HUDEP-2 (cell line): Measurements from ENCODE around the gene POLR3K.
"Not testable (repeated sequence)": the region's sequence is repeated elsewhere in the genome, so short reads cannot be mapped to it uniquely, and the experiment has no call there.

Experiments
- DNase-seq, 76 experiments: peaks; one replicate each; lab custom pipeline; 2025; ENCODE audit not compliant: unreplicated experiment in 76 of 76; lab: John Stamatoyannopoulos, UW

The POLR3K gene

DNA sequence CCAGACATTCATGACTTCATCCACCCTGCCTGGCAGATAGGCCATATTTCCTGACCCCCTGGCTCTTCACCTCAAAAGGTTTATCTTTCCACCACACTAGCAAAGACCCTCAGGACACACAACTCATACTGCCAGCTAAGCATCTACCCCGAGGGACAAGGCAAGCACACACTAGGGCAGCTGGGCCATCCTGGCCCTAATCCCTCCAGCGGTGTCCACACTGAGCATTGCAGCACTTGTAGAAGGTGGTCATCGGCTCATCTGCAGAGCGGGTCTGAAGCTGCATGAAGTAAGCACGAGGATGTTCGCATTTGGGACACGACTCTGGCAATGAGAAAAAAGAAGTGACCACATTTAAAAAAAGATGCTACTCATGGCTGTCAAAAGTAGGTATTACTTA is 6.2 kb downstream of the POLR3K start:
- DNase-seq, result no peak

DNA sequence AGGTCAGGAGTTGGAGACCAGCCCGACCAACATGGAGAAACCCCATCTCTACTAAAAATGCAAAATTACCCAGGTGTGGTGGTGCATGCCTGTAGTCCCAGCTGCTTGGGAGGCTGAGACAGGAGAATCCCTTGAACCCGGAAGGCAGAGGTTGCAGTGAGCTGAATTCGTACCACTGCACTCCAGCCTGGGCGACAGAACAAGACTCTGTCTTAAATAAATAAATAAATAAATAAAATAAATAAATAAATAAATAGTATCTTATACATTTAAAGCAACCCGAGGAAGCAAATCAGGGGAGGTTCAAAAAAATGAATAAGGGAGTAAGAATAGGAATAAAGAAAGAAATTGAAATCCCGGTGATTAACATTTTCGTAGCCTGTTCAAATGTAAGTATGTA is 6.9 kb downstream of the POLR3K start:
- not testable (repeated sequence) for DNase-seq

DNA sequence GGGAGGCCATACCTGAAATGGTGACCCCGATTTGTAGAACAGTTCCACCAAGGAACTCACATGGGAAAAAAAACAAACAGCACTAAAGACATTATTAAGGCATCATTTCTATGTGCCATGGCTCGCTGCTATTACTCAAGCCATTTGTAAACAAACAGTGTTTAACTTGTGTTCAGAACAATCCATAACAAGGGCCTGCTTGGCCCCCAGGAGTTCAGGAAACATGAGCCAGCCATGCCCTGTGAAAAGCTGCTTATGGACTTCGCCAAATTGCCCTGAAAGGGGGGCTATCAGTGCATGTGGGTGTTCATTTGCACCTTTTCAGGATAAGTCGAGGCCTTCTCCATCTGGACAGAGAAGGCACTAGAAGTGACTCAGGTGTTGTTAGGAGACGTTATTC is 8.0 kb downstream of the POLR3K start:
- no peak for DNase-seq

DNA sequence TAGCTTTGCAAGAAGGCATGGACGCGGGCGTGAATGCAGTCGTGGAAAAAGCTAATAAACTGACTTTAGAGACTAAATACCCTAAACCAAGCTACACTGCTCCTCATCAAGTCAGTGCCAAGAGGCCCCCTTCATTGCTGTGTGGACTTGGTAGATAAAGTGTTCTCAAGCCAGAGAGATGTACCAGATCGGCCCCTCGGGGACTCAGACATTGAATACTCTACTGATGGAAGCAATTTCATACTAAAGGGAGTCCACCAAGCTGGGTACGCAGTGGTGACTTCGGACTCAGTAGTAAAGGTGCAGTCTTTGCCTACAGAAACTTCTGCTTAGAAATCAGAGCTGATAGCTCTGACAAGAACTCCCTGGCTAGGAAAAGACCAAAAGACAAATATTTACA is 8.8 kb downstream of the POLR3K start:
- no peak for DNase-seq

DNA sequence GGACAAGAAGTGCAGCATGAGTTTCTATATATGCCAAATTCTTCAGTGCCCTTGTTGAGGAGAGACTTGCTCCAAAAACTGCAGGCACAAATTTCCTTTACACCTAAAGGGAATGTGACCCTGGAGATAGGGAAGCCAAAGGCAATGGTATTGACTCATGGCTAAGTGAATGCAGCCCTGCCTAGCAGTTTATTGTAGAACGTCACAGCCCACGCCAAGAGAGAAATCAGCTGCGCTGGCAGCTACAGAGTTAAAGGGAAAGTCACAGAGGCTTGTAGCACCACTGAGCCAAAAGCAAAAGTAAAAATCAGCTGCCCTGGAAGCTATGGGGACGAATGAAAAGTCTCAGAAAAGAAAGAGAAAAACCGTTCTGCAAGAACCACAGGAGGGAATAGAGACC is 10.1 kb downstream of the POLR3K start:
- DNase-seq, result no peak

DNA sequence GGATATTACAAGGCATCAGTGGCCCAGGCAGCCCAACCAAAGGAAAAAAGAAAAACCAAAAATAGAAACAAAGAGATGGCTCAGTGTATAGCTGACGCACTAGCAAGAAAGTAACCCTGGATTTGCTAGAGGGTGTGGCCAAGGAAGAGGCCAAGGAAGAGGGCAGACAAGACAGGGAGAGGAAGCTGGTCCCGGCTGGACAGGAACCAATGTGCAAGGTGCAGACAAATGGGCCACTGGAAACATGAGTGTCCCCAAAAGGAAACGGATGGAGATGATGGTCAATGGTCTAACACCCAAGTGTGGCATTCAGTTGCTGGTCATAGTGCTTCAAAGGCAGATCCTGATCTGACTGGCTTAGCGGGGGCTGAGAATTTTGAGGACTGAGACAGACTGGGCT is 10.7 kb downstream of the POLR3K start:
- DNase-seq, result no peak

DNA sequence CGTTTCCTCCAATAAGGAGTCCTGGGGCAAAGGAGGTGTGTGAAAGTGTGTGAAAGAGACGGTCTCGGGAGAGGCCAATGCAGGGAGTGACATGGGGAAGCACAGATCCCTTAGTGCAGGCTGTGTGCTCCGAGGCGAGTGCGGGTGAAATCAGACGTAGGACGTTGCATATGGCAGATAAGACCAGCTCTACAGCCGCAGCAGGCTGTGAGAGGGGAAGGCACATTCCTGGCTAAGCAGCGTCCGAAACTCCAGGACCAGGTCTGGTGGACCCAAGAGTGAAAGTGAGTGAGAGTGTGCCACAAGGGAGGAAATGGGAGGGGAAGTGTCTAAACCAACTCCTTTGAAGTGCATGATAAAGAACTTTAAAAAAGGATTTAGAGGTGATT is 11.3 kb downstream of the POLR3K start:
- no peak for DNase-seq

DNA sequence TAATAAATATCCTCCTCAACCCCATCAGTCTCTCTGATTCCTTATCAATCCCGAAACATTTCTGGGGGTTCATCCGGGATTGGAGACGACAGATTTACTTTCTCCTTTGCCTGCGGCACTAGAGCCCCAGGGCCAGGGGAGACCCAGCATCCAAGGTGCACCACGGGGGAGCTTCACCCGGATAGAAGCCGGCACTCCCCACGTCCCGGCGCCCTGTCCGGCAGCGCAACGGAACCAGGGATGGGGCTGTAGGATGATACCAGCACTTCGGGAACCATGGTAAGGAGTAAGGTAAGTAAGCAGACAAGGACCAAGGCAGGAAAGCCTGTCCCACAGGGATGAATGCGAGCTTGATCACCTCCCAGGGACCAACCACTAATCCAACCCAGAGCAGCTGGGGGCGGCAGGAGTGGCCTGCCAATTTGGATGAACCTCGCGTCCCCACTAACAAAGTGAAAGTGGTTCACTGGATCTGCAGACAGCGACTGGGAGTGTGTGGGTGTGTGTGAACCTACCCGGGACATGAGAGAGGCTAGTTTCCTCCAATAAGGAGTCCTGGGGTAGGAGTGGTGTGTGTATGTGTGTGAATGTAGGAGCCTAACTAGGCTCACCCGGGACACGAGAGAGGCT is 11.9 kb downstream of the POLR3K start:
- no peak for DNase-seq

DNA sequence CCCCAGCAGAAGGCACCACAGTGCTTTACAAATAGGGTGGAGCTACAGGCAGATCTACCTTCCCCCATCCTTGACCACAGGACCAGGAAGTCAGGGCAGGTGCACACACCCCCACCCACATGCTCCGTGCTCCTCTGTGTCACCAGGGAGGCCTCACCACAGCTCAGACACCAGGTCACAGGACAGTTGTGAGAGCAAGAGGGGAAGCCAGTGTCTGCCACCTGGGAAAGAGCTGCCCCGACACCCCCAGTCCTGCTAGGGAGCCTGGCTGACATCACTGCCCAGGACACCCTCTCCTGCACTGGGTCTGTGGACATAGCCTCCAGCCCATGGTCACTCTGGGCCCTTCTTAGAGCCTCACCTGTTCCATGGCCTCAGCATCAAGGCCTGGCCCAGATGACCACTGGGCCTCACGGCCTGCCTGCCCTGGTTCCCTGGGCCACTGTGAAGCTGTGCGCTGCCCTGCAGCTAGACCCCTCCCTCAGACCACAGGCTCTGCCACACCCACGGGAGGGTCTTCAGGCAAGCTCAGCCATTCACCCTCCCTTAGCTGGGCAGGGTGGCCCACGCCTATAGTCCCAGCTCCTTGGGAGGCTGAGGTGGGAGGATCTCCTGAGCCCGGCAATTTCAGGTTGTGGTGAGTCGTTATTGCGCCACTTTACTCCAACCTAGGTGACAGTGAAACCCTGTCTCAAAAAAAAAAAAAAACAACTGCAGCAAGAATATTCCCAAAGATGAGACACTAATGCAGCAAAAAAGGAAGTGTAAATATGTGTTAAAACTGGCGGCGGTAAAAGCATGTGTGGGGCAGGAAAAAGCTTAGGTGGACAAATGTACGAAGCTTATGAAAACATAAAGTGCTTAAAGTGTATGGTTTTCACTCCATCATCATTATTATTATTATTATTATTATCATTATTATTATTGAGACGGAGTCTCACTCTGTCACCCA is 14.2 kb downstream of the POLR3K start:
- DNase-seq, result peak in 1 of 76 experiments; percentile 7

DNA sequence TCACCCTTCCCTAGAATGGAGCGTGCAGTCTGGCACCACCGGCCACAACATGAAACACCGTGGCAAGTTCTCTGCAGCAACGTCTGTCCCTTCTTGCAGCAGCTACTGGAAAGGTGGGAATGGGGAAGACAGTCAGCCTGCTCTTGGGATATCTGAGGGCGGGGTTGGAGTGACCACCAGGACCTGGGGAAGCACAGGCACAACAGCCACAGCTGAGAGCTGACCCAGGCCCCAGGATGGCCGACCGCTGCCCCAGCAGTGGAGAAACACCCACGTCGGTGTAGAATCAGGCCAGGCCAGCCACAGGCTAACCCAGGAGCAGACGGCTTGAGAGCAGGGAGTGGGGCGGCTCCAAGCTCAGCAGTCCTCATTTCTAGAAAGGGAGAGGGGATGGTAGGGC is 15.2 kb downstream of the POLR3K start:
- DNase-seq, result not testable (repeated sequence)

DNA sequence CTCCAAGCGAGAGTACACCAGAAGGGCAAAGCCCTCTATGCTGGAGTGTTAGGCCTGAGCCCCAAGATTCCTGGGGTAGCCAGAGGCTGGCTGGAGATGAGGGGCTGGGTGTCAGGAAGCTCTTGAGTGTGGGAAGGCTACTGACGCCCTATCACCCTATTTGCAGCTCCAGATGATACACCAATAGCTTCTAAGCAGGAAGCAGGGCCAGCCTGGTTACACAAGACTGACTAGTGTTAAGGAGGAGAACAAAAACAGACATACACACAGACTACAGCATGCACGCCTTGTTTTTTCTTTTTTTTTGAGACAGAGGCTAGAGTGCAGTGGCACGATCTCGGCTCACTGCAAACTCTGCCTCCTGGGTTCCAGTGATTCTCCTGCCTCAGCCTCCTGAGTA is 15.9 kb downstream of the POLR3K start:
- DNase-seq, result no peak

DNA sequence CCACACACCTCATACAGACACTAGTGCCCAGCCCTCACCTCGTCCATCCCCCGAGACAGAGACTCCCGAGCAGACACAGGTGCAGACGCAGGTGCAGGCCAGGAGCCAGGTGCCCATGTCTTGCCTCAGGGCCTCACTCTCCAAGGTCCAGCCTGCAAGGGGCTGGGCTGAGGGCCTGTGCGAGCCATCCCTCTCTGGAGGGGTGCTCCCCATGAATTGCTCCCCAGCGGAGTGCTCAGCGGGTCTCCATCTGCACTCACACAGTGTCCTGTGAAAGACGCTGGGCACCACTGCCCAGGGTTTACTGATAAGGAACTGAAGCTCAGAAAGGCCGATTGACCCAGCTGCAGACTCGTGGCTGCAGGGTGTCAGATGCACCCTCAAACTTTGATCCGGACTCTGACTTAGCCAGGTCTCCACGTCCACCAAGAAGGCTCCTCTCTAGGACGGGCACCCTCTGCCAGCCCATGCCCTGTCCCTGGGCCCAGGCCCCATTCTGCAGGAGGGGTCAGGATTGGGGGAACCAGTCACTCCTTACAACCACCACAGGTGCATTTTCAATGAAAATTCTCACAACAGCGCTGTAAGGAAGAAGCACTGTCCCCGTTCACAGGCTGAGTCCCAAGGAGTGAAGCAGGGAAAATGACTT is 16.9 kb downstream of the POLR3K start:
- no peak for DNase-seq

DNA sequence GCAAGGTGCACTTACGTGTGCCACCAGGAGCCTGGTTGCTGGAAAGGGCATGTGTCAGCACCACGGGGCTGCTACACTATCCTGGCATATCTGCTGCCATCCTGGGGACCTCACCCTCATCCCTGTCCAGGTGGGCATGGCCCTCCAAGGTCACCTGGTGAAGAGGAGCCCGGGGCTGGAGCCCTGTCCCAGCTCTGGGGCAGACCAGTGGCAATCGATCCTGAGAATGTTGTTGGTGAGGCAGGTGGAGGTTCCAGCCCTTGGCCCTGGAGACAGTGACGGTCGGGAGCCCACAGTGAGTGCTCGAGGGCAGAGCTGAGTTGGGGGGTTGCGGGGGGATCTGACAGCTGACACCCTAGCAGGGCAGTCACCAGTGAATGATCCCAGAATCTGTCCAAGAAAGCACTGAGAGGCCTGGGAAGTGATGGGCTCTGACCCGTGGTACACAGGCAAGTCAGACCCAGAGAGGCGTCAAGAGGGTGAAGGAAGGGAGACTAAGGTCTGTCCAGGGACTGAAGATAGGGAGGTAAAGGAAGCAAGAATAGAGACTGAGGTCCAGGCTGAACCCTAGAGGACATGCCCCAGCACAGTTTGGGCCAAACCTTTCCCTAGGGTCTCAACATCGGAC is 17.6 kb downstream of the POLR3K start:
- no peak for DNase-seq

DNA sequence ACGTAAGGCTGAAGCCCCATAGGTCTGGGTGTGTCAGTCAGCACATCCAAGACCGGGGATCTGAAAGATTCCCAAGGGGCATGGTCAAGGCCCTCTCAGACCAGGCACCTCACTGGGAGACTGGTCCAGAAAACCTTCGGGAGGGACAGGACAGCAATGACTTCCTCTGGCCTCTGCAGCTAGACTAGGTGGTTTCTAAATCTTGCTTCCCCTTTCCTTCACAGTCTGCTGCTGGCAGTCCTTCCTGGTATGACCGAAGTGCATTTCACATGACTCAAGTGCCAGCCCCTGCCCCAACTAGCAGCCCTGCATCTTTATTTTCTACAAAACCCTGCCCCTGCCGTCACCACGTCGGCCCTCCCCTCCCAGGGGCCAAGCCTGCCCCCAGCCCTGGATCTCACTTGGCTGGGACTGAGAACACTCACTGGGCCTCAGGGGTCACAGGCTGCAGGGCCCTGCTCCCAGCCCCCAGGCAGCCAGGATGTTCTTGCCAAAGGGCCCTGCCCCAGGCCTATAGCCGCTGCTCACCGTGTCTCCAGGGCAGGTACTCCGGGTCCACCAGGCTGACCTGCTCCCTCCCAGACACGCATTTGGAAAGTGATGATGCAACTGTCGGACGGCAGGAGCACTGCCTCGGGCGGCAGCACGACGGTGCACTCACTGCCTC is 18.3 kb downstream of the POLR3K start:
- DNase-seq, result no peak

DNA sequence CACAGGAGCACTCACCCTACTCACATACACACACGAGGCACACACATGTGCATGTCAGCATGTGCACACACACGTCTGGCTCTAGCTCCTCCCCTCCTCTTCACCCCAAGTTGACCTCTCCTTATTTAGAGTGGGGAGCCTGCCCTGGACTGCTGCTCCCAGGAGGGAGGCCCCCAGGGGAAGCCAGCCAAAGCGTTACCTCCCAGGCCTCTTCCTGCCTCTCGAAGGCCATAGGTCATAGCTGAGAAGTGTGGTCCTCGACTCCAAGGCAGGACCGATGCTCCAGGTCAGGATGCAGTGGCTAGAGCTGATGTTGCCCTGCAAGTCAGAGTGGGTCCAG is 18.8 kb downstream of the POLR3K start:
- no peak for DNase-seq

DNA sequence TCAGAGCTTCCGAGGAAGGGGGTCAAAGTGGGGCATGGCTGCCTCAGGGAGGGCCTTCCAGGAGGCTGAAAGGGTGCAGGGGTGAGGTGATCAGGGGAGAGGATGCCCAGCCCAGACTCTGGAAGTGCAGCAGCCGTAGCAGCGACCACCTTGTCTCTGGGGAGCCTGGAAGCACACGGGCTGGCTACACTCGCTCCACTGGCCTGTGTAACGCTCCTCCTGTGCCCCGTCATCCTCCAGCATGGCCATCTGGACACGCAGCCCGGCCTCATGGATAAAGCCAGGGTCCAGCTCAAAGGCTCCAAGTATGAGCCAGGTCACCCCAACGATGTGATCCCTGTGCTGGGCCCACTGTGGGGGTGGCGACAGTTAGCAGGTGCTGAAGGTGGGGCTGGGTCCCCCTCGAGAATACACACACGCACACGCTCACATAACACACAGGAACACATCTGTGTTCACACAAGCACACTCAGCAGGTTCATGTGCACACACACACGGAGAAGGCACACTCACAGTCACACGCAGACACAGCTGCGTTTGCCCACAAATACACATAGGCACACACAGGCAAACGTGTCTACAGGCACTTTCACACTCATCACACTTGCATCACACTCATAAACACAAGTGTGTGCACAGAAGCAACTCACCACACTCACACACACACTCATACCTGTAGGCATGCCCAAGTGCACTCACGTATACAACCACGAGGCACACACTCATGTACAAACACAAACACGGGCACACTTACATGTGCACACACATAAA is 19.3 kb downstream of the POLR3K start:
- DNase-seq, result no peak

DNA sequence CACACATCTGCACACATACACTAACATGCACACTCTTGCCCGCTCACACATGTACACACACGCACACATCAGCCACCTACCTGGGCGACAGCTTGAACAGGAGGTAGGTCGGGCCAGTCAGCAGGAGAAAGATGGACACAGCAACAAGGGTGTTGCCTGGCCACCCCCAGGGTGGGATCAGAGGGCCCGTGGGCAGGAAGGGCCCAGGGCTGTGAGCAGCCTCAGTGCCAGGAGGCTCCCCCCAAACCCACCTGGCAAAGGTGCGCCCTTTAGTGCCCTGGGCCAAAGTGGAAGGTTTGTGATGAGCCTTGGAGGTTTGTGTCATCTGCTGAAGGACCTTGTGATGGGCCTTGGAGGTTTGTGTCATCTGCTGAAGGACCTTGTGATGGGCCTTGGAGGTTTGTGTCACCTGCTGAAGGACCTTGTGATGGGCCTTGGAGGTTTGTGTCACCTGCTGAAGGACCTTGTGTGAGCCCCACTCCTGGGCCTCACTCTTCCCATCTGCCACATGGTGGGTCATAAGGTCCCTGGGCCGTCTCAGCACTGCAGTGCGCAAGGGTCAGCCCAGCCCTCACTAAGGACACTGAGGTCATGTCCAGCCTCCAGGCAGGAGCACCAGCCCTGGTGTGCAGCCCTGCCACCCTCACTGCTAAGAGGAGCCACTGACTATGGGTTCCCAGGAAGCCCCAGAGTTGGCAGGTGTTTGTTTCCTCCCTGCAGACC is 20.1 kb downstream of the POLR3K start:
- not testable (repeated sequence) for DNase-seq

DNA sequence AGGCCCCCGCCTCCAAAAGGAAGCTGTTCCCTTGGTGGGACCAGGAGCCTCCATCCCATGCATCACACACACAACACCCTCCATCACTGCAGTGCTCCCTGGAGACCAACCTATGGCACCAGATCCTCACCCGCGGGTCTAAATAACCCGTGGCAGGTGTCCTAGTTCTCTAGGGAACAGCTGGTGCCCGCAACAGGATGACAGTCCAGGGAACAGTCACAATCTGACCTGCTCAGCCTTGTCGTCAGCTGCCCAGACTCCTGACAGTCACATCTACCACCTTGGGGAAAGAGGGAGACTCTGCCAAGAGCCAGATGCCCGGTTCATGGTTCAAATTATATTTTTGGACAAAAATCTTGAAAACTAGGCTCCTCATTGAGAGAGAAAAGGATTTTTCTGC is 22.8 kb downstream of the POLR3K start:
- not testable (repeated sequence) for DNase-seq

DNA sequence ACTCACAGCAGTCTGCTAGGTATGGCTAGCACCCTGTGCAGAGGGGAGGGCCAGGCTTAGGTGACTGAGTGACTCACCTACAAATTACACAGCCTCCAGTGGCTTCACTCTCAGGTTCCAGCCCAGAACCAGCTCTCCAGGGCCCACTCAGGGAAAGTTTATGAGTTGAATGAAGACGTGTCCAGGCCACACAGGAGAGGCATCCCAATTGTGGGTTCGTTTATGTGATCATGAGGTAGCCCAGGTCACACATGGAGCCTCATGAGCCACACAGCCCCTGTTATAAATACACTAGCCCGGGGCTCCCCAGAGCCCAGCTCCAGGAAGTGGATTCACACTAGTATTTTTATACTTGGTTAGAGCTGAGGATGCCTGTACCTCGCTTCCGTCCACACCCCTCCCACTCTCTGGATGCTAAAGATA is 27.5 kb downstream of the POLR3K start:
- DNase-seq, result not testable (repeated sequence)
